ENCODE measurements around the gene RAD18. TPM values are rescaled to one million over a fixed set of nuclear protein-coding genes. Genes with fewer than 3 reads are reported as not detected.

Gene RAD18
- total and polyA plus RNA-seq, 9 of the 15 experiments (the other 6 are each of a cell fraction or from before 2014, with no cell fraction given): 19.2 to 49.4 (median 34.4) TPM

GRCh38 chr3:8962226-8962861 lies 928 bp downstream of the RAD18 start:
- ChIA-PET CTCF (ENCODE audit: low intra/inter-chr PET ratio) (no interaction called here), POLR2A (interaction anchor here (0.6 to 2.1 kb wide), 3 partner anchors 11 to 1781 kb away, joined by 4 to 7 read pairs (median 5); no protein-coding TSS in a partner anchor)
- Histone ChIP-seq H3K4me1 (replicated peaks in 1 of 2; ENCODE audit: control insufficient read depth in 2 of 2, insufficient read depth in 2 of 2, low read length in 2 of 2) (peaks cover 5 to 19% of the 10 kb centered on the region in 2 experiments; a peak in 4 of 5 replicates), H3K9me1 (ENCODE audit: control insufficient read depth, insufficient read depth, low read length) (no peaks in the 10 kb centered on the region), H3K9ac (ENCODE audit: insufficient read depth in 1 of 2, low read depth in 2 of 2, low read length in 2 of 2) (peak overlapping the region; percentile 80 to 89), H3K9me3 (replicated peaks; ENCODE audit: control insufficient read depth, insufficient read depth, low read depth, low read length) (no peaks in the 10 kb centered on the region), H3K79me2 (ENCODE audit: control insufficient read depth, insufficient read depth, low read length) (peaks cover 59% of the 10 kb centered on the region), H3K4me3 (peak overlapping the region; percentile 58), H3K27me3 (ENCODE audit: control insufficient read depth in 2 of 2, insufficient read depth in 2 of 2, low read length in 2 of 2) (no peaks in the 10 kb centered on the region), H3K36me3 (ENCODE audit: control insufficient read depth, insufficient read depth, low read length) (peaks cover 44% of the 10 kb centered on the region; the same call in 2 of the 3 replicates), H3K4me2 (ENCODE audit: insufficient read depth, low read length) (peak overlapping the region; percentile 95), H3K27ac (ENCODE audit: extremely low read depth, low read depth, low read length) (peak overlapping the region; percentile 72), H2AFZ (ENCODE audit: low read depth, low read length) (peak overlapping the region; percentile 91), H4K20me1 (replicated peaks; ENCODE audit: control insufficient read depth, insufficient read depth, low read length) (no peaks in the 10 kb centered on the region; the same call in 1 of the 2 replicates)
- FAIRE-seq (peak; percentile 55), DNase-seq (ENCODE audit: extremely low read depth in 1 of 4, low spot score in 3 of 4) (peak in 1 of 4 experiments; percentile 24), ATAC-seq (peak; percentile 54)
- intact Hi-C loops (cut with micrococcal nuclease) (loop anchor here (5.0 kb wide), 1 partner anchor 195 kb away; the partner anchor contains the start of gene OXTR), in situ Hi-C loops (cut with MboI) (no loop called here)
- 6% methylated on average over 6 of the region's 6 CpGs for WGBS (ENCODE audit: insufficient coverage, low coverage, missing lambda C conversion rate)
- no TSS peak for BruUV-seq (replicated peaks)
- TF ChIP-seq DDX20 (tag; IDR thresholded peaks at IDR 0.05; ENCODE audit: low read depth): no peak
- no peak for TF ChIP-seq PHTF2 (CRISPR knock-in tag; IDR thresholded peaks at IDR 0.05)
- no peak for TF ChIP-seq GABPB1 (CRISPR knock-in tag; IDR thresholded peaks at IDR 0.05)
- TF ChIP-seq ZNF133 (CRISPR knock-in tag; IDR thresholded peaks at IDR 0.05): no peak
- TF ChIP-seq JUNB (CRISPR knock-in tag; conservative IDR thresholded peaks at IDR 0.05): no peak
- no peak for TF ChIP-seq POLR3G (IDR thresholded peaks at IDR 0.05; ENCODE audit: extremely low read depth, insufficient read length, insufficient replicate concordance)
- TF ChIP-seq ZNF717 (CRISPR knock-in tag; IDR thresholded peaks at IDR 0.05): 0 out of 2 replicates have a peak, but pooled peaks have one; percentile 43
- TF ChIP-seq E2F1 (CRISPR knock-in tag; IDR thresholded peaks at IDR 0.05): no peak
- TF ChIP-seq CREM (IDR thresholded peaks at IDR 0.05; ENCODE audit: low read depth): 0 out of 2 replicates have a peak, but pooled peaks have one; percentile 18
- TF ChIP-seq USF2 (CRISPR knock-in tag; IDR thresholded peaks at IDR 0.05): no peak
- TF ChIP-seq GATAD2B (IDR thresholded peaks at IDR 0.05; ENCODE audit: borderline replicate concordance): no peak
- TF ChIP-seq KDM5B (IDR thresholded peaks at IDR 0.05; ENCODE audit: insufficient replicate concordance, low read depth, low read length): peak; percentile 8
- TF ChIP-seq ZFP30 (CRISPR knock-in tag; IDR thresholded peaks at IDR 0.05; ENCODE audit: borderline replicate concordance): no peak
- TF ChIP-seq THRAP3 (IDR thresholded peaks at IDR 0.05; ENCODE audit: borderline replicate concordance): no peak
- TF ChIP-seq KAT7 (CRISPR knock-in tag; IDR thresholded peaks at IDR 0.05; ENCODE audit: borderline replicate concordance): 0 out of 2 replicates have a peak, but pooled peaks have one; percentile 7
- no peak for TF ChIP-seq ZNF324 (CRISPR knock-in tag; IDR thresholded peaks at IDR 0.05)
- TF ChIP-seq CEBPB (tag; IDR thresholded peaks at IDR 0.05): 0 out of 2 replicates have a peak, but pooled peaks have one; percentile 6
- no peak for TF ChIP-seq DLX4 (CRISPR knock-in tag; IDR thresholded peaks at IDR 0.05)
- no peak for TF ChIP-seq ZNF212 (CRISPR knock-in tag; IDR thresholded peaks at IDR 0.05)
